Measurements from ENCODE around the gene LDLRAD2.

Gene LDLRAD2

DNA sequence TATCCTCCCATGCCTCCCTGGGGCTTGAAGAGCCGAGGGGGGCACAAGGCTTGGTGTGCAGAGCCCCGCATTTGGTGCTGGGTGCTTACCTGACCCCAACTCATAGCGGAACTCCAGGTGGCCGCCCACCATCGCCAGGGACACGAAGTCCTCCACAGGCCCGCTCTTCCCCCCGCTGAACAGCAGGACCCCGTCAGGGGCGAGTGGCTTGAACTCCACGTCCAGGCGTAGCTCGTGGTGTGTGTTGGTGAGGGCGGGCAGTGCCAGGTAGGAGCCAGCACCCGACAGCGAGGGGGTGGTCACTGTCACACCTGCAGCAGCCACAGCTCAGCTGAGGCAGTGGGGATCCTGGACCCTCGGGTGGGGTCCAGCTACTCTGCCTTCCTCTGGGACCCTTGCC is 17.2 kb downstream of the LDLRAD2 start:
- TF ChIP-seq TAF1 (IDR thresholded peaks at IDR 0.05; ENCODE audit: low read depth, low read length) (no peak), POLR2AphosphoS5 (IDR thresholded peaks at IDR 0.05; ENCODE audit: low read depth, low read length) (no peak), SPI1 (IDR thresholded peaks at IDR 0.05; ENCODE audit: low read depth, low read length) (no peak), PAX5 (IDR thresholded peaks at IDR 0.05; ENCODE audit: insufficient read depth, low read length, severe bottlenecking) (no peak), POLR2A (IDR thresholded peaks at IDR 0.05; ENCODE audit: low read depth, low read length) (no peak), POU2F2 (IDR thresholded peaks at IDR 0.05; ENCODE audit: low read depth, low read length) (no peak)
- no peak for DNase-seq (ENCODE audit: insufficient read length, low spot score)
- FAIRE-seq = no peak

DNA sequence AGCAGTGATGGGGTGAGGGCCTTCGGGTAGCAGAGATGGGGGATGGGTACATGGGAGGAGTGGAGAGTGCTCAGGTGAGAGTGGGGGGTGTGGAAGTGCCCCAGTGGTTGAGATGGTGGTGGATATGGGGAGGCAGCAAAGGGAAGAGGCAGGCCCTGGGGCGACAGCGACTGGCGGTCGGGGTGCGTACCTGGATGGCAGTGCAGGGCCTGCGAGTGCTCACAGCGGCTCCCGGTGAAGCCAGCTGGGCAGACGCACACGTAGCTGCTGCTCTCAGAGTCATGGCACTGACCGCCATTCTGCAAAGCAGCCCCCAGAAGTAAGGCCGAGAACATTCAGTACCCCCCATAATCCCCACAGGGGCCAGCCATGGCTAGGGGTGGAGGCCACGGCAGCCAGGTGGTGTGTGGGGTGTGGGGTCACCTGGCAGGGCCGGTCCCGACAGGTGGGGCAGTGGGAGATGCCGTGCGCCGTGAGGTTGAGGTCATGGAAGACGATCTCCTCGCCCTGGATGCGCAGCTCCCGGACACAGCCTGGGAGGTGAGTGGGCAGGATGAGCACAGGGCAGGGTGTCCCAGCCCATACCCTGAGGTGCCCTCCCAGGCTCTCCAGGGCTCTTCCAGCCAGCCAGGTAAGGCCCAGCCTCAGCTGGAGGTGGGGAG is 18.9 kb downstream of the LDLRAD2 start:
- no peak for TF ChIP-seq TAF1 (IDR thresholded peaks at IDR 0.05; ENCODE audit: low read depth, low read length)
- TF ChIP-seq POLR2AphosphoS5 (IDR thresholded peaks at IDR 0.05; ENCODE audit: low read depth, low read length) = no peak
- TF ChIP-seq SPI1 (IDR thresholded peaks at IDR 0.05; ENCODE audit: low read depth, low read length) = no peak
- no peak for TF ChIP-seq PAX5 (IDR thresholded peaks at IDR 0.05; ENCODE audit: insufficient read depth, low read length, severe bottlenecking)
- no peak for TF ChIP-seq POLR2A (IDR thresholded peaks at IDR 0.05; ENCODE audit: low read depth, low read length)
- TF ChIP-seq POU2F2 (IDR thresholded peaks at IDR 0.05; ENCODE audit: low read depth, low read length) = no peak
- no peak for FAIRE-seq
- no peak for DNase-seq (ENCODE audit: insufficient read length, low spot score)

DNA sequence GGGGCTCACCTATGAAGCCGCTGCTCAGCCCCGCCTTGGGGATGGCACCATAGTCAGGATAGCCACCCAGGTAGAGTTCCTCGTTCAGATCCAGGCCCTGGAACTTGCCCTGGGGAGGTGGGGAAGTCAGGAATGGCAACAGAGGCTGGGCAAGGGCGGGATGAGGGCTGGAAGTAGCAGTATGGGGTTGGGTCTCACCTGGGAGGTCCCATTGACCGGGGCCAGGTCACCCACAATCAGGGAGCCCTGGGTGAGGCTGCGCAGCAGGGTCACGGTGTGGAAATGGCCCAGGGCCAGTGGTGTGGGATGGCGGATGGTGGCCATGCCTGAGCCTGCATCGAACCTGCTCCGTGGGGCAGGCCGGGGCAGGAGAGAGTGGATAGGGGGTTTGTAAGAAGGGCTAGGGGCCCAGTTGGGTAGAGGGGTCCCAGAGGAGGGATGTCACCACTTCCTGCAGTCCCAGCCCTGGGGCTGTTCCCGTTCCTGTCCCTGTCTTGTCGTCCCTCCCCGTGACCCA is 19.4 kb downstream of the LDLRAD2 start:
- DNase-seq (ENCODE audit: insufficient read length, low spot score) (no peak), FAIRE-seq (no peak)
- no peak for TF ChIP-seq SPI1 (IDR thresholded peaks at IDR 0.05; ENCODE audit: low read depth, low read length)
- TF ChIP-seq TAF1 (IDR thresholded peaks at IDR 0.05; ENCODE audit: low read depth, low read length) = no peak
- TF ChIP-seq POLR2A (IDR thresholded peaks at IDR 0.05; ENCODE audit: low read depth, low read length) = no peak
- no peak for TF ChIP-seq PAX5 (IDR thresholded peaks at IDR 0.05; ENCODE audit: insufficient read depth, low read length, severe bottlenecking)
- TF ChIP-seq POLR2AphosphoS5 (IDR thresholded peaks at IDR 0.05; ENCODE audit: low read depth, low read length) = no peak
- TF ChIP-seq POU2F2 (IDR thresholded peaks at IDR 0.05; ENCODE audit: low read depth, low read length) = no peak

DNA sequence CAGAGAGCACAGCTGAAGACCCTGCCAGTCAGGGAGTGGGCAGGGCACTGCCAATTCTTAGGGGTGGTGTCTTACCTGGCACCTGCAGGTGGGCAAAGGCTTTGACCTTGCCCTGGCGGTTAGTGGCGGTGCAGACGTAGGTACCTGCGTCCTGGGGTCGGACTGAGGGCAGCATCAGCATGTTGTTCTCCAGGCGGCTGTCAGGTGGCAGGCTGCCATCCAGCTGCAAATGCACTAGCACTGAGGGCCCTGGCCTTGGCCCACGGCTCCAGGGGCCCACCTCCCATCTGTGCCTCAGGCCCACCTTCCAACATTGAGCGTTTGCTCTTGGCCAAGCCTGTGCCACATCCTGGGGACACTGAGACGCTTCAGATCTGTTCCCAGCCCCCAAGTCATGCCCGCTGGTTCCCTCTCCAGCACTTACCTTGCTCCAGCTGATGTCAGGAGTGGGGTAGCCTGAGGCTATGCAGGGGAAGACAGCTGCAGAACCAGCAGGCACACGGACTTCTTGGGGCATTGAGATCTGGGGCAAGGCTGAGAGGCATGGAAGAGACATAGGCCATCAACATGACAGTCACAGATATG is 21.4 kb downstream of the LDLRAD2 start:
- FAIRE-seq = no peak
- DNase-seq (ENCODE audit: insufficient read length, low spot score) = no peak
- TF ChIP-seq POU2F2 (IDR thresholded peaks at IDR 0.05; ENCODE audit: low read depth, low read length) (no peak), POLR2A (IDR thresholded peaks at IDR 0.05; ENCODE audit: low read depth, low read length) (no peak), SPI1 (IDR thresholded peaks at IDR 0.05; ENCODE audit: low read depth, low read length) (no peak), PAX5 (IDR thresholded peaks at IDR 0.05; ENCODE audit: insufficient read depth, low read length, severe bottlenecking) (no peak), TAF1 (IDR thresholded peaks at IDR 0.05; ENCODE audit: low read depth, low read length) (no peak), POLR2AphosphoS5 (IDR thresholded peaks at IDR 0.05; ENCODE audit: low read depth, low read length) (no peak)

DNA sequence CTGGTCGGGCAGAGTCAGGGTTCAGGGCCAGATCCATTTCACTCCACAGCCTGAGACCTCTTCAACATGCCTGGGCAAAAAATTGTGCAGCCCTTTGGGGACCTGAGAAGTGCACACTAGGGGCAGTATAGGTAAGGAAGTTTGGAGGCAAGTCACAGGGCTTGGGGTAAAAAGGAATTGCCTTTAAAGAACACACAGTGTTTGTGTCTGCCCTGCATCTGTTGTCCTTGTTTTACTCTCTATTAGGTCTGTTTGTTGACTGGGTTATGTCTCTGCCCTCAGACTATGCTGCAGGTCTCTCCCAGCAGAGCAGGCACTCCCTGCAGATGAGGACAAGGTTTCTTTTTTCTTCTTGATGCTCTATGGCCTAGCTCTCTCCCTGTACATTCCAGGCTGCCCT is 22.0 kb downstream of the LDLRAD2 start:
- no peak for TF ChIP-seq SPI1 (IDR thresholded peaks at IDR 0.05; ENCODE audit: low read depth, low read length)
- no peak for TF ChIP-seq PAX5 (IDR thresholded peaks at IDR 0.05; ENCODE audit: insufficient read depth, low read length, severe bottlenecking)
- no peak for TF ChIP-seq POLR2A (IDR thresholded peaks at IDR 0.05; ENCODE audit: low read depth, low read length)
- no peak for TF ChIP-seq TAF1 (IDR thresholded peaks at IDR 0.05; ENCODE audit: low read depth, low read length)
- no peak for TF ChIP-seq POLR2AphosphoS5 (IDR thresholded peaks at IDR 0.05; ENCODE audit: low read depth, low read length)
- TF ChIP-seq POU2F2 (IDR thresholded peaks at IDR 0.05; ENCODE audit: low read depth, low read length) = no peak
- no peak for FAIRE-seq
- DNase-seq (ENCODE audit: insufficient read length, low spot score) = no peak

DNA sequence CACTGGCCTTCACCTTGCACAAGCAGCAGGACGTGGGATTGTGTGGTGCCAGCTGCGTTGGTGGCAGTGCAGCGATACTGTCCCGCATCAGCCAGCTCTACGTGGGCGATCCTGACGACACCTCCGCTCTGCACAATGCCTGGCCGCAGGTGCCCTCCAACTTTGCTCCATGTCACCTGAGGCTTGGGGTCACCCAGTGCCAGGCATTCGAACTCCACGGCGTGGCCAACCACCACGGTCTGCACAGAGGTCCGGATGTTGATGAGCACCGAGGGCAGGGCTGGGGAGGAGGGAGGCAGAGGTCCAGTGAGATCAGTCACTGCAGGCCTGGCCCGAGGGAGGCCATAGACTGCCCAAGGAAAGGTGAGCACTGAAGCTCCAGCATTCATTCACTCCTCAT is 22.6 kb downstream of the LDLRAD2 start:
- no peak for DNase-seq (ENCODE audit: insufficient read length, low spot score)
- TF ChIP-seq POLR2AphosphoS5 (IDR thresholded peaks at IDR 0.05; ENCODE audit: low read depth, low read length) = no peak
- no peak for TF ChIP-seq POLR2A (IDR thresholded peaks at IDR 0.05; ENCODE audit: low read depth, low read length)
- TF ChIP-seq TAF1 (IDR thresholded peaks at IDR 0.05; ENCODE audit: low read depth, low read length) = no peak
- TF ChIP-seq PAX5 (IDR thresholded peaks at IDR 0.05; ENCODE audit: insufficient read depth, low read length, severe bottlenecking) = no peak
- TF ChIP-seq SPI1 (IDR thresholded peaks at IDR 0.05; ENCODE audit: low read depth, low read length) = no peak
- no peak for TF ChIP-seq POU2F2 (IDR thresholded peaks at IDR 0.05; ENCODE audit: low read depth, low read length)
- FAIRE-seq = no peak

DNA sequence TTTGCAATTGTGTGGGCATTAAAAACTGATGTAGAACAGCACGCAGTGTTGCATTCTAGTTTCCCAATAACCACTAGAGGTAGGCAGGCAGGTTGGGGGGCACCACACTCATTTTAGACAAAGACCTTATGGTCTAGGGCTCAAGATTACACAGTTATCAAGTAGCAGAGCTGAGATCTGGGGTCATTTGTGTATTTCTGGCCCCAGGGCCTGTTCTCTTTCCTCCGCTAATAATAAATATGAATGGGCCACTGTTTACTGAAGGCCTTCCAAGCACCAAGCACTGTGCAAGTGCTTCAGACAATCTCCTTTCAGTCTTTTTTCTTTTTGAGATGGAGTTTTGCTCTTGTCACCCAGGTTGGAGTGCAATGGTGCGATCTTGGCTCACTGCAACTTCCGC is 23.9 kb downstream of the LDLRAD2 start:
- FAIRE-seq (no peak), DNase-seq (ENCODE audit: insufficient read length, low spot score) (no peak)
- TF ChIP-seq SPI1 (IDR thresholded peaks at IDR 0.05; ENCODE audit: low read depth, low read length) = no peak
- TF ChIP-seq PAX5 (IDR thresholded peaks at IDR 0.05; ENCODE audit: insufficient read depth, low read length, severe bottlenecking) = no peak
- no peak for TF ChIP-seq TAF1 (IDR thresholded peaks at IDR 0.05; ENCODE audit: low read depth, low read length)
- TF ChIP-seq POLR2A (IDR thresholded peaks at IDR 0.05; ENCODE audit: low read depth, low read length) = no peak
- no peak for TF ChIP-seq POLR2AphosphoS5 (IDR thresholded peaks at IDR 0.05; ENCODE audit: low read depth, low read length)
- TF ChIP-seq POU2F2 (IDR thresholded peaks at IDR 0.05; ENCODE audit: low read depth, low read length) = no peak

DNA sequence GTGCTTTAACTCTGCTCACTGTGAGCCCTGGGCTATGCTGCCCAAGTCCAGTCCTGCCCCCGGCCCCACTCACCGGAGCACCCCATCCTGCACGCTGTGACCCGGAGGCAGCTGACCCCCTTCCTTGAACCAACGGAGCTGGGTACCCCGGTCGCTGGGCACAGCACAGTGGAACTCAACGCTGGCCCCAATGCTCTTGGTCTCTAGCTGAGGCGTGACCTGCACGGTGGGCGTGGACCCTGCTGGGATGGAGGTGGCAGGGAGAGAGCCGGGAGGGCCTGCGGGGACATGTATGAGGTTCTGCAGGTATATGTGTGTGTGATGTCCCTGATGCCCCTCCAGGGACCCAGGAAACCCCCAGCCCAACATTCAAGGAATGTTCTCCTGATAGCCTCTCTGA is 24.7 kb downstream of the LDLRAD2 start:
- DNase-seq (ENCODE audit: insufficient read length, low spot score) (no peak), FAIRE-seq (no peak)
- TF ChIP-seq PAX5 (IDR thresholded peaks at IDR 0.05; ENCODE audit: insufficient read depth, low read length, severe bottlenecking) (no peak), POLR2AphosphoS5 (IDR thresholded peaks at IDR 0.05; ENCODE audit: low read depth, low read length) (no peak), POLR2A (IDR thresholded peaks at IDR 0.05; ENCODE audit: low read depth, low read length) (no peak), SPI1 (IDR thresholded peaks at IDR 0.05; ENCODE audit: low read depth, low read length) (no peak), TAF1 (IDR thresholded peaks at IDR 0.05; ENCODE audit: low read depth, low read length) (no peak), POU2F2 (IDR thresholded peaks at IDR 0.05; ENCODE audit: low read depth, low read length) (no peak)

DNA sequence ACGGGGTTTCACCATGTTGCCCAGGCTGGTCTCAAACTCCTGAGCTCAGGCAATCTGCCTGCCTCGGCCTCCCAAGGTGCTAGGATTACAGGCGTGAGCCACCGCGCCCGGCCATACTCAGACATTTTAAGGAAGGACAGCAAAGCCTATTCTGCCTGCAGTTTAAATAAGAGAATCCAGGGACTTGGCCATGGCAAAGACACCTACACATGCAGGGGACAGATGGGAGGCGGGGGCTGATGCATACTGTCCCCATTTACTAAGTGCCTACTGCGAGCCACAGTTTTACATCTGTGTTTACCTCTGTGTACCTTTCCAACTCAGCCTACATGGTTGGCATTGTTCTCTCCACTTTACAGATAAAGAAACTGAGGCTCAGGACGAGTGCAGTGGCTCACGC is 25.4 kb downstream of the LDLRAD2 start:
- DNase-seq (ENCODE audit: insufficient read length, low spot score) (no peak), FAIRE-seq (no peak)
- no peak for TF ChIP-seq POLR2A (IDR thresholded peaks at IDR 0.05; ENCODE audit: low read depth, low read length)
- TF ChIP-seq POU2F2 (IDR thresholded peaks at IDR 0.05; ENCODE audit: low read depth, low read length) = no peak
- TF ChIP-seq SPI1 (IDR thresholded peaks at IDR 0.05; ENCODE audit: low read depth, low read length) = no peak
- no peak for TF ChIP-seq TAF1 (IDR thresholded peaks at IDR 0.05; ENCODE audit: low read depth, low read length)
- no peak for TF ChIP-seq PAX5 (IDR thresholded peaks at IDR 0.05; ENCODE audit: insufficient read depth, low read length, severe bottlenecking)
- no peak for TF ChIP-seq POLR2AphosphoS5 (IDR thresholded peaks at IDR 0.05; ENCODE audit: low read depth, low read length)

Measured in GM12891 (cell line).